GM21447 (cell line): ENCODE data around the gene AFF3.

ENCODE experiments used
- ATAC-seq: cut with Tn5 transposase; IDR thresholded peaks from one replicate; pipeline ENCODE4 v1.9.1; 2021; ENCODE audit not compliant: unreplicated experiment

AFF3 gene

GRCh38 chr2:99726691-99727090, 415.7 kb downstream of the AFF3 start:
- no peak for ATAC-seq

GRCh38 chr2:99725820-99726219, 416.6 kb downstream of the AFF3 start:
- ATAC-seq = no peak

- ATAC-seq = no peak
Observed at GRCh38 chr2:99722476-99722875, 419.9 kb downstream of the AFF3 start.

GRCh38 chr2:99719102-99719501, 423.3 kb downstream of the AFF3 start:
- ATAC-seq = no peak

GRCh38 chr2:99715956-99716355, 426.4 kb downstream of the AFF3 start:
- no peak for ATAC-seq

- ATAC-seq = no peak
Observed at GRCh38 chr2:99714349-99714748, 428.0 kb downstream of the AFF3 start.

- ATAC-seq = no peak
Observed at GRCh38 chr2:99711144-99711543, 431.2 kb downstream of the AFF3 start.

- ATAC-seq = no peak
Observed at GRCh38 chr2:99710721-99711120, 431.7 kb downstream of the AFF3 start.

GRCh38 chr2:99709229-99709628, 433.2 kb downstream of the AFF3 start:
- no peak for ATAC-seq

GRCh38 chr2:99708231-99708630, 434.2 kb downstream of the AFF3 start:
- no peak for ATAC-seq

GRCh38 chr2:99707592-99707991, 434.8 kb downstream of the AFF3 start:
- no peak for ATAC-seq

GRCh38 chr2:99706735-99707134, 435.7 kb downstream of the AFF3 start:
- ATAC-seq = no peak

GRCh38 chr2:99701503-99701902, 440.9 kb downstream of the AFF3 start:
- ATAC-seq = no peak

GRCh38 chr2:99700482-99701398, 441.6 kb downstream of the AFF3 start:
- no peak for ATAC-seq

GRCh38 chr2:99698896-99699295, 443.5 kb downstream of the AFF3 start:
- no peak for ATAC-seq

GRCh38 chr2:99697811-99698568, 444.4 kb downstream of the AFF3 start:
- ATAC-seq = no peak

- ATAC-seq = no peak
Observed at GRCh38 chr2:99695944-99696253, 446.5 kb downstream of the AFF3 start.

GRCh38 chr2:99695130-99695943, 447.1 kb downstream of the AFF3 start:
- no peak for ATAC-seq

- no peak for ATAC-seq
Observed at GRCh38 chr2:99694331-99694730, 448.1 kb downstream of the AFF3 start.

GRCh38 chr2:99692785-99693184, 449.6 kb downstream of the AFF3 start:
- no peak for ATAC-seq

GRCh38 chr2:99691926-99692325, 450.5 kb downstream of the AFF3 start:
- ATAC-seq = no peak
